ENCODE measurements around the gene CSN1S1. TPM values are rescaled to one million over a fixed set of nuclear protein-coding genes. Genes with fewer than 3 reads are reported as not detected.

The CSN1S1 gene
- total RNA-seq, 4 donors from 2014 or later, result not detected

- H3K36me3 ChIP-seq, result no peaks in the 10 kb centered on the region
- in situ Hi-C loops (cut with MboI; ENCODE audit: low sequenced_read_pairs in 4 of 4), result loop anchor here in 1 of 4 donors (25.0 kb wide), 1 partner anchor 207 kb away; no protein-coding TSS in a partner anchor
Observed at GRCh38 chr4:69894186-69894585, 36.7 kb upstream of the CSN1S1 start.

GRCh38 chr4:69894721-69895120, 36.1 kb upstream of the CSN1S1 start:
- Histone ChIP-seq H3K27ac (no peak overlapping the region), H3K36me3 (no peaks in the 10 kb centered on the region), H3K9me3 (no peaks in the 10 kb centered on the region), H3K27me3 (no peaks in the 10 kb centered on the region), H3K4me1 (no peaks in the 10 kb centered on the region), H3K4me3 (no peak overlapping the region)
- ATAC-seq (no peak), DNase-seq (no peak)
- intact Hi-C loops (cut with DNase I; ENCODE audit: low total_unique reads), result no loop called here
- TF ChIP-seq CTCF (IDR thresholded peaks at IDR 0.05 in 4 of 5, conservative IDR thresholded peaks at IDR 0.05 in 1 of 5) (no peak), POLR2A (IDR thresholded peaks at IDR 0.05) (no peak)
- in situ Hi-C loops (cut with MboI; ENCODE audit: low sequenced_read_pairs in 4 of 4), result loop anchor here in 1 of 4 donors (25.0 kb wide), 1 partner anchor 207 kb away; no protein-coding TSS in a partner anchor

More at GRCh38 chr4:69894186-69894585, 36.7 kb upstream of the CSN1S1 start:
- TF ChIP-seq CTCF (IDR thresholded peaks at IDR 0.05 in 4 of 5, conservative IDR thresholded peaks at IDR 0.05 in 1 of 5) (no peak), POLR2A (IDR thresholded peaks at IDR 0.05) (no peak)
- intact Hi-C loops (cut with DNase I; ENCODE audit: low total_unique reads), result no loop called here
- H3K27me3 ChIP-seq, result no peaks in the 10 kb centered on the region
- no peaks in the 10 kb centered on the region for H3K9me3 ChIP-seq
- no peak overlapping the region for H3K27ac ChIP-seq
- ATAC-seq, result no peak
- no peak for DNase-seq
- no peaks in the 10 kb centered on the region for H3K4me1 ChIP-seq
- H3K4me3 ChIP-seq, result no peak overlapping the region

DNA sequence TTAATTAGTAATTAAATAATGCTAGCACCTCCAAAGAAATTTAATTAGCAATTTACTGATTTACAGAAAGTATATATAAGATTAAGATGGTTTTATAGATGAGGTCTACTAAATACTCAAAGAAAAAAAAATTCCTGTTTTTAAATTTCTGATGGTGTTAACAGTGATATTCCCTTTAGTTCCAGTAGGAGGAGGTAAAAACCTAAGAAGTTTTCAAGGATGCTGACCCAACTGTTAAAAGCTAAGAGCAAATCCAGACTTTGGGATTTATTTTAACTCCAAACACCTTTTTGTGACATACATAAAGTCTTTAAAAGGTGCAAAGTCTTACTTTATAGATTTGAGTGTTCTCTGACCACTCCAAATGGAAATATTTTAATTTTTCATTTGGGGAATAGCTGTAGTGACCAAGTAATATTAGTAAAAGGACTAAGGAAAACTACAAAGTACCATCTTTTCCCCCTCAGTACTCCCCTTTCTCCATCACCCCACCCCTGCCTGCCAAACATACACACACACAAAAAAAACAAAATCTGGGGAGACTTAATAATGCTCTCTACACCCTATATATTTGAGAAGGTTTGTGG, 34.2 kb upstream of the CSN1S1 start:
- intact Hi-C loops (cut with DNase I; ENCODE audit: low total_unique reads), result no loop called here
- ATAC-seq (no peak), DNase-seq (no peak)
- in situ Hi-C loops (cut with MboI; ENCODE audit: low sequenced_read_pairs in 4 of 4), result loop anchor here in 1 of 4 donors (25.0 kb wide), 1 partner anchor 209 kb away; no protein-coding TSS in a partner anchor
- Histone ChIP-seq H3K27ac (no peak overlapping the region), H3K4me3 (no peak overlapping the region), H3K36me3 (no peaks in the 10 kb centered on the region), H3K4me1 (no peaks in the 10 kb centered on the region), H3K27me3 (no peaks in the 10 kb centered on the region), H3K9me3 (no peaks in the 10 kb centered on the region)
- TF ChIP-seq POLR2A (IDR thresholded peaks at IDR 0.05) (no peak), CTCF (IDR thresholded peaks at IDR 0.05 in 4 of 5, conservative IDR thresholded peaks at IDR 0.05 in 1 of 5) (no peak)

GRCh38 chr4:69907151-69907550, 23.7 kb upstream of the CSN1S1 start:
- intact Hi-C loops (cut with DNase I; ENCODE audit: low total_unique reads), result no loop called here
- no peaks in the 10 kb centered on the region for H3K36me3 ChIP-seq
- no peaks in the 10 kb centered on the region for H3K27me3 ChIP-seq
- H3K4me3 ChIP-seq, result no peak overlapping the region
- DNase-seq, result no peak
- ATAC-seq, result no peak
- no peaks in the 10 kb centered on the region for H3K4me1 ChIP-seq
- TF ChIP-seq CTCF (IDR thresholded peaks at IDR 0.05 in 4 of 5, conservative IDR thresholded peaks at IDR 0.05 in 1 of 5) (no peak), POLR2A (IDR thresholded peaks at IDR 0.05) (no peak)
- no peak overlapping the region for H3K27ac ChIP-seq
- H3K9me3 ChIP-seq, result no peaks in the 10 kb centered on the region
- in situ Hi-C loops (cut with MboI; ENCODE audit: low sequenced_read_pairs in 4 of 4), result no loop called here

DNA sequence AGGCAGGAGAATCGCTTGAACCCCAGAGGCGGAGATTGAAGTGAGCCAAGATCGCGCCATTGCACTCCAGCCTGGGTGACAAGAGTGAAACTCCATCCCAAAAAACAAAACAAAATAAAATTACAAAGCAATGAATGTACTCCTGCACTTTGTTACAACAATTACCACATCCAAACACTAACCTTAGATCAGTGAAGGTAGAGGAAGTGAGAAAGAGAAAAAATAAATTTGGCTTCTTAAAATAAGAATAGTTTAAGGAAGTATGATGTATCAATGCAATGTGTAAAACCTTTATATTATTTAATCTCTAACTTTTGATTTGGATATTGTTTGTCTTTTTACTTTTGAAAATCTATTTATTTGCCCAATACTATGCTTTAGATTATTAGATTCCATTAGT, 21.7 kb upstream of the CSN1S1 start:
- Histone ChIP-seq H3K27me3 (no peaks in the 10 kb centered on the region), H3K9me3 (no peaks in the 10 kb centered on the region), H3K27ac (no peak overlapping the region), H3K4me3 (no peak overlapping the region), H3K4me1 (no peaks in the 10 kb centered on the region), H3K36me3 (no peaks in the 10 kb centered on the region)
- in situ Hi-C loops (cut with MboI; ENCODE audit: low sequenced_read_pairs in 4 of 4) (no loop called here), intact Hi-C loops (cut with DNase I; ENCODE audit: low total_unique reads) (no loop called here)
- ATAC-seq, result no peak
- TF ChIP-seq CTCF (IDR thresholded peaks at IDR 0.05 in 4 of 5, conservative IDR thresholded peaks at IDR 0.05 in 1 of 5) (no peak), POLR2A (IDR thresholded peaks at IDR 0.05) (no peak)
- DNase-seq, result no peak
